ENCODE measurements around the gene DDX47. TPM values are rescaled to one million over a fixed set of nuclear protein-coding genes. Genes with fewer than 3 reads are reported as not detected.

Gene DDX47
- total and polyA plus RNA-seq, 2 of the 13 experiments (the other 11 are each of a cell fraction or from before 2014, with no cell fraction given), result 48.5 to 78.7 TPM

- TF ChIP-seq XRCC5 (optimal IDR thresholded peaks at IDR 0.05; ENCODE audit: low read length) (peak; percentile 95), SRF (IDR thresholded peaks at IDR 0.05; ENCODE audit: low read depth, low read length) (no peak), SOX6 (IDR thresholded peaks at IDR 0.05) (no peak), SOX6 (CRISPR knock-in tag; IDR thresholded peaks at IDR 0.05) (0 out of 2 replicates have a peak, but pooled peaks have one; percentile 2), ZNF556 (CRISPR knock-in tag; IDR thresholded peaks at IDR 0.05; ENCODE audit: borderline replicate concordance) (peak; percentile 76; the same call in 1 of the 2 replicates), TBX2 (CRISPR knock-in tag; IDR thresholded peaks at IDR 0.05; ENCODE audit: borderline replicate concordance) (peak; percentile 78), CCDC6 (CRISPR knock-in tag; IDR thresholded peaks at IDR 0.05) (no peak), ZMYM4 (CRISPR knock-in tag; IDR thresholded peaks at IDR 0.05) (peak; percentile 78), KMT2A (CRISPR knock-in tag; IDR thresholded peaks at IDR 0.05) (peak; percentile 94), HDAC6 (IDR thresholded peaks at IDR 0.05; ENCODE audit: low read depth, low read length) (no peak), ETV5 (CRISPR knock-in tag; IDR thresholded peaks at IDR 0.05; ENCODE audit: borderline replicate concordance) (peak; percentile 91), DBP (CRISPR knock-in tag; IDR thresholded peaks at IDR 0.05; ENCODE audit: not compliant biosample characterization) (peak; percentile 68), ZNF3 (CRISPR knock-in tag; IDR thresholded peaks at IDR 0.05) (no peak), ZNF296 (CRISPR knock-in tag; conservative IDR thresholded peaks at IDR 0.05) (0 out of 2 replicates have a peak, but pooled peaks have one; percentile 61), TFAP4 (IDR thresholded peaks at IDR 0.05; ENCODE audit: borderline replicate concordance, low read depth) (no peak), PLSCR1 (CRISPR knock-in tag; IDR thresholded peaks at IDR 0.05; ENCODE audit: borderline replicate concordance) (no peak), ZNF205 (CRISPR knock-in tag; IDR thresholded peaks at IDR 0.05) (peak; percentile 71; the same call in 1 of the 2 replicates), AKAP8 (CRISPR knock-in tag; IDR thresholded peaks at IDR 0.05) (no peak), ZBTB3 (CRISPR knock-in tag; IDR thresholded peaks at IDR 0.05; ENCODE audit: borderline replicate concordance, low read depth) (no peak; the same call in 1 of the 2 replicates), ZNF256 (CRISPR knock-in tag; conservative IDR thresholded peaks at IDR 0.05) (no peak), ZNF569 (CRISPR knock-in tag; IDR thresholded peaks at IDR 0.05; ENCODE audit: borderline replicate concordance) (no peak), GATAD2A (CRISPR knock-in tag; IDR thresholded peaks at IDR 0.05) (peak; percentile 65), AGO2 (optimal IDR thresholded peaks at IDR 0.05; ENCODE audit: low read depth, low read length) (no peak), ZNF276 (CRISPR knock-in tag; IDR thresholded peaks at IDR 0.05; ENCODE audit: low read depth) (peak; percentile 60; the same call in 1 of the 2 replicates), ATF4 (CRISPR knock-in tag; IDR thresholded peaks at IDR 0.05) (peak in 1 of 2 experiments; percentile 12; a peak in 1 of 4 replicates)
Observed at GRCh38 chr12:12813120-12814101, at the start of gene DDX47 (continued).

Measured in HepG2 (cell line).